Calu3 (cell line): ENCODE results near the gene SP1. TPM values are rescaled to one million over a fixed set of nuclear protein-coding genes. Genes with fewer than 3 reads are reported as not detected.
A peak's percentile ranks its signal among the peaks of the same experiment; 100 is the strongest.

Source experiments
- BruUV-seq: library from RNA; stranded (reverse); fragments of 400-500 nt; replicated peaks from 2 replicates; lab custom pipeline; 2021; lab: Mats Ljungman, UMichigan
- CTCF ChIA-PET: fragments of 300-600 bp; sonication (Branson Sonifier 250); formaldehyde crosslinking; loops from one replicate; lab custom pipeline; 2022; ENCODE audit warnings: antibody characterized with exemption; lab: Charles Lee
- DNase-seq: peaks from one replicate; pipeline ENCODE4 v3.0.0; 2022
- H3K27ac Mint-ChIP-seq: one replicate; pipeline ENCODE4 v1.8.0; 2022; ENCODE audit warnings: mixed read lengths; ENCODE audit not compliant: unreplicated experiment
- H3K27me3 Mint-ChIP-seq: one replicate; pipeline ENCODE4 v1.8.0; 2022; ENCODE audit warnings: mixed read lengths; ENCODE audit not compliant: unreplicated experiment
- H3K36me3 Mint-ChIP-seq: one replicate; pipeline ENCODE4 v1.8.0; 2022; ENCODE audit warnings: mild to moderate bottlenecking, moderate library complexity, mixed read lengths; ENCODE audit not compliant: insufficient read depth, unreplicated experiment
- H3K4me1 Mint-ChIP-seq: one replicate; pipeline ENCODE4 v1.8.0; 2022; ENCODE audit warnings: mild to moderate bottlenecking, low read depth, mixed read lengths; ENCODE audit not compliant: unreplicated experiment
- H3K4me3 Mint-ChIP-seq: one replicate; pipeline ENCODE4 v1.8.0; 2022; ENCODE audit warnings: mild to moderate bottlenecking, low read depth, moderate library complexity, mixed read lengths; ENCODE audit not compliant: unreplicated experiment
- H3K9me3 Mint-ChIP-seq: one replicate; pipeline ENCODE4 v1.8.0; 2022; ENCODE audit warnings: low read depth, mixed read lengths; ENCODE audit not compliant: unreplicated experiment
- intact Hi-C: fragments of 100-400 bp; cut with micrococcal nuclease; formaldehyde crosslinking; loops from one replicate; pipeline ENCODE4 v1.10.0; 2022; ENCODE audit not compliant: unreplicated experiment
- total RNA-seq: library from RNA; stranded (reverse); gene quantifications from 2 replicates; pipeline ENCODE4 v1.2.3, GENCODE V29; 2022
- TF ChIP-seq, protein P1 (sequence below): fragments of 200-600 bp; IDR thresholded peaks from one replicate; pipeline ENCODE4 v1.8.0; 2022; ENCODE audit warnings: antibody characterized with exemption; ENCODE audit not compliant: unreplicated experiment

The SP1 gene
- total RNA-seq, 1 experiment from 2014 or later, result 58.0 TPM

DNA sequence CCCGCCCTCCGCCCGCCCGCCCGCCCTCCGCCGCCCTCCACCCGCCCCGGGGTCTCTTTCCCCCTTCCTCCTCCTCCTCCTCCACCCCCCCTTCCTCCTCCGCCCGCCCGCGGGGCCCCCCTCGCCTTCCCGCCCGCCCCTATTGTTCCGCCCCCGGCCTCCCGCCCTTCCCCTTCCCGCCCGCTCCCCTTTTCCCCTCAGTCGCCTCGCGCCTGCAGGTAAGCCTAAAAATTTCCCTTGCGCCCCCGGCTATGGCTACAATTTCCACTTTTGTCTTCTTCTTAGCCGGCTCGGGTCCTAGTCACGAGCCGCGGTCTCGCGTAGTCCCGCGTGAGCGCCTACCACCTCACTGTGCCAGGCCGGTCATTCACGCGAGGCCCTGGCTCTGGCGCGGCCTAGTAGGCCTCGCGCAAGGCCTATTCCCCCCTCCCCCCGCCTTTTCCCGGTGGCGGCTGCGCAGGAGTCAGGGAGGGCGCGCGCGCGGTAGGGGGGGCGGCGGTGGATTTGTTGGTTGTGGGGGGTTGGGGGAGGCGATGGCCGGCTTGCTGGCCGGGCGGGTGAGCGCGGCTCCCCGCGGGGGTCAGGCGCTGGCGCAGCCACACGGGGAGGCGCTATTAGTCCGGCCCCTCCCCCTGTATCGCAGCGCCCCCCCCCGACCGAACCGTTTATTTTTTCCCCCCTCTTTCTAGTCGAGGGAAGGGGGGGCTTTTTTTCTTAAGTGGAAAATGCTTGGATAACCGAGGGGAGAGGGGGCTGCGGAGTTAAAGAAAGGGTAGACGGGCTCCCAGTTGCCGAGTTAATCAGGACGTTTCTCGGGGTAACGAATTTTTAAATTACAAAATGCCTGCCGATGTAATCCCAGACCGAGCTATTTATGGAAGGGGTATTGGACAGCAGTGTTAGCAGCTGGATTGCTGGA, 72.4 kb downstream of the SP1 start:
- intact Hi-C loops, result no loop called here
- Mint-ChIP-seq H3K4me1 (peaks cover 19% of the 10 kb centered on the region), H3K9me3 (no peaks in the 10 kb centered on the region), H3K4me3 (peak overlapping the region; percentile 82), H3K36me3 (peaks cover 56% of the 10 kb centered on the region), H3K27me3 (no peaks in the 10 kb centered on the region), H3K27ac (peak overlapping the region; percentile 68)
- CTCF ChIA-PET, result interaction anchor here (0.5 to 0.9 kb wide), 5 partner anchors 75 to 291 kb away, joined by 3 to 6 read pairs (median 4); partner anchors contain the start of gene AAAS
- TF ChIP-seq, protein P1, sequence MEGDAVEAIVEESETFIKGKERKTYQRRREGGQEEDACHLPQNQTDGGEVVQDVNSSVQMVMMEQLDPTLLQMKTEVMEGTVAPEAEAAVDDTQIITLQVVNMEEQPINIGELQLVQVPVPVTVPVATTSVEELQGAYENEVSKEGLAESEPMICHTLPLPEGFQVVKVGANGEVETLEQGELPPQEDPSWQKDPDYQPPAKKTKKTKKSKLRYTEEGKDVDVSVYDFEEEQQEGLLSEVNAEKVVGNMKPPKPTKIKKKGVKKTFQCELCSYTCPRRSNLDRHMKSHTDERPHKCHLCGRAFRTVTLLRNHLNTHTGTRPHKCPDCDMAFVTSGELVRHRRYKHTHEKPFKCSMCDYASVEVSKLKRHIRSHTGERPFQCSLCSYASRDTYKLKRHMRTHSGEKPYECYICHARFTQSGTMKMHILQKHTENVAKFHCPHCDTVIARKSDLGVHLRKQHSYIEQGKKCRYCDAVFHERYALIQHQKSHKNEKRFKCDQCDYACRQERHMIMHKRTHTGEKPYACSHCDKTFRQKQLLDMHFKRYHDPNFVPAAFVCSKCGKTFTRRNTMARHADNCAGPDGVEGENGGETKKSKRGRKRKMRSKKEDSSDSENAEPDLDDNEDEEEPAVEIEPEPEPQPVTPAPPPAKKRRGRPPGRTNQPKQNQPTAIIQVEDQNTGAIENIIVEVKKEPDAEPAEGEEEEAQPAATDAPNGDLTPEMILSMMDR, result peak; percentile 37
- peak; percentile 79 for DNase-seq
- BruUV-seq, result no TSS peak

DNA sequence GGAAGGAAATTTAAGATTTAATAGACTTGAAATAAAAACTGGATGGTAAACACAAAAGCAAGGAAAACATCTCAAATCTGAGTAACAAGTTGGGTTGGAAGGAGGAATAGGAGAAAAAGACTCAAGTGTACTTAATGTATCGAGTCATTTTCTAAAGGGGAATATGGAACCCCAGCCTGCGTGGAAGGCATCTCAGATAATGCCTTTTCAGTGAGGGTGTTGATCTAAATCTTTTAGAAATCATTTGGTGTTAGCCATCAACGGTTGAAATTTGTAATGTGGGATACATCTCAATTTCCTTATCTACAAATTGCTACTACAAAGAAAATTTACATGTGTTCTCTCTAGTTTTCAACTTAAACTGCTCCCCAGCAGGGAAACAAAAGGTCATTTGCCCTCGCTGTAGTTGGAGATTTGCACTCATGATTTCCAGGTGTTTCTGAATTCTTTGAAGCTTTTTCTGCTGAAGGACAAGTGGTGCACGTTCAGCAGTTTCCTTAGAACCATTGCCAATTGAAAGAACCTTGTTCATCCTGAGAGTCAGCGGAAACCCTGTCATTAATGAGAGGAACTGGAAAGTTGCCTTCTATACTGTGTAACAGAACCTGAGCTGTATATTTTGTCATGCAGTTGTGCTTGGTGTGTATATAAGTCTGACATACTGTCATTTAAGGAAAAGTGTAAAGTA, 74.1 kb downstream of the SP1 start:
- TF ChIP-seq, protein P1, result no peak
- BruUV-seq, result no TSS peak
- CTCF ChIA-PET, result interaction anchor here (0.6 kb wide), 1 partner anchor 649 kb away, joined by 4 read pairs; no protein-coding TSS in a partner anchor

DNA sequence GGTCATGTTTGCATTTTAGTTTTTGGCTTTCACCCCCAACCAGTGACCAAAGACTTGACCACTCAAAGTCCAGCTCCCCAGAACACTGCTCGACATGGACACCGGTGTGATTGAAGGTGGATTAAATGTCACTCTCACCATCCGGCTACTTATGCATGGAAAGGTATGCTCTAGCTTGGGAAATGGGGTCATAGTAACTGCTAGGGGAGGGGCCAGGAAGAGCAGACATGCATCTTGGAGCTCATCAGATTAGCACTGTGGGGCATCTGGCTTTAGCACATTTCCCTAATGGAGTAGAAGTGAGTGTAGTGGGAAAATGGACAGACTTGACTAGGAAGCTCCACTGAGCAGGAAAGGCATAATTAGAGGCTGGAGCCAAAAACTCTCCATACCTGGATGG, 74.7 kb downstream of the SP1 start:
- Mint-ChIP-seq H3K4me1 (peaks cover 19% of the 10 kb centered on the region), H3K4me3 (peak overlapping the region; percentile 82), H3K36me3 (peaks cover 74% of the 10 kb centered on the region), H3K9me3 (no peaks in the 10 kb centered on the region), H3K27me3 (no peaks in the 10 kb centered on the region), H3K27ac (peak overlapping the region; percentile 30)
- CTCF ChIA-PET, result interaction anchor here (0.6 kb wide), 1 partner anchor 649 kb away, joined by 4 read pairs; no protein-coding TSS in a partner anchor
- no TSS peak for BruUV-seq
- TF ChIP-seq, protein P1, result no peak
- DNase-seq, result no peak
- intact Hi-C loops, result no loop called here

More for the DNA sequence above, 74.1 kb downstream of the SP1 start:
- peaks cover 69% of the 10 kb centered on the region for H3K36me3 Mint-ChIP-seq
- no peak for DNase-seq
- peaks cover 19% of the 10 kb centered on the region for H3K4me1 Mint-ChIP-seq
- no peaks in the 10 kb centered on the region for H3K27me3 Mint-ChIP-seq
- intact Hi-C loops, result no loop called here
- H3K9me3 Mint-ChIP-seq, result no peaks in the 10 kb centered on the region
- H3K4me3 Mint-ChIP-seq, result peak overlapping the region; percentile 82
- H3K27ac Mint-ChIP-seq, result peak overlapping the region; percentile 68

DNA sequence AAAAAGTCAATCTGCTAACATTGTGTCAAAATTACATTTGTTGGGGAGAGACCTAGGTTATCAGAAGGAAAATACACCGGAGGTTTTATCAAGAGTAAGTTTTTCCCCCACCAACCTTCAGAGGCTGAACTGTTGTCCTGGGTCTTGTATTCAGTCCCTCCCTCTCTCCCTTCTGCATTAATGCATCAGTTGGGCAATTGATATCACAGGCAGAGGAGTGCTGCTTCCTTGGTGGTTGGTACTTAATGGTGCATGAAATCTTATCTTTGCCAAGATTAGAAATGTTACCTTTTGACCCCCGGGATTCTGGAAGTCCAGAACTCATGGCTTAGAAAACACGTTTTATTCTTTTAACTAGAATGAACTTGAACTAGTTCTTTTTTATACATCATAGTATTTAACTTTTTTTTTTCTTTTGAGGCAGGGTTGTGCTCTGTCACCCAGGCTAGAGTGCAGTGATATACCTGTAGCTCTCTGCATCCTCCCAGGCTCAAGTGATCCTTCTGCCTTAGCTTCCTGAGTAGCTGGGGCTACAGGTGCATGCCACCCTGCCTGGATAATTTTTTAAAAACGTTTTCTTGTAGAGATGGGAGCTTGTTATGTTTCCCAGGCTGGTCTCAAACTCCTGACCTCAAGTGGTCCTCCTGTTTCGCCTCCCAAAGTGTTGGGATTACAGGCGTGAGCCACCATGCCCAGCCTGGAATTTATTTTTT, 76.8 kb downstream of the SP1 start:
- Mint-ChIP-seq H3K4me3 (no peak overlapping the region), H3K36me3 (peaks cover 87% of the 10 kb centered on the region), H3K27me3 (no peaks in the 10 kb centered on the region), H3K27ac (no peak overlapping the region), H3K4me1 (peaks cover 20% of the 10 kb centered on the region), H3K9me3 (no peaks in the 10 kb centered on the region)
- no TSS peak for BruUV-seq
- DNase-seq, result no peak
- CTCF ChIA-PET, result no interaction called here
- intact Hi-C loops, result no loop called here
- TF ChIP-seq, protein P1, result no peak
